ENCODE measurements around the gene FIBCD1.

GRCh38 chr9:130894546-130894945 is 44.5 kb downstream of the FIBCD1 start:
- TF ChIP-seq CTCF (IDR thresholded peaks at IDR 0.05; ENCODE audit: control extremely low read depth in 1 of 3, insufficient read depth in 1 of 3, low read depth in 1 of 3, low read length in 3 of 3) (no peak), TAF1 (IDR thresholded peaks at IDR 0.05; ENCODE audit: low read depth, low read length) (no peak), CHD2 (IDR thresholded peaks at IDR 0.05; ENCODE audit: low read length) (no peak), POLR2AphosphoS5 (IDR thresholded peaks at IDR 0.05; ENCODE audit: low read depth, low read length) (no peak)
